Sigmoid colon (tissue), 3 donors: ENCODE results near the gene NTNG1.

ENCODE experiments used
- CTCF ChIP-seq, 4 experiments: fragments of 450-650 bp in 3 of 4; fragments of 200-600 bp in 1 of 4; IDR thresholded peaks; one replicate each; pipeline ENCODE4 v1.5.1; 2016 to 2019; ENCODE audit warnings: antibody characterized with exemption in 4 of 4, mild to moderate bottlenecking in 3 of 4, moderate library complexity in 2 of 4
- POLR2A ChIP-seq, 2 donors: fragments of 450-650 bp; IDR thresholded peaks; one replicate each; pipeline ENCODE4 v1.6.1; 2016; ENCODE audit warnings: antibody characterized with exemption in 2 of 2, mild to moderate bottlenecking in 2 of 2, moderate library complexity in 2 of 2

- TF ChIP-seq CTCF (IDR thresholded peaks at IDR 0.05) (no peak), POLR2A (IDR thresholded peaks at IDR 0.05) (no peak)
Observed at GRCh38 chr1:107459204-107459904, 318.5 kb downstream of the NTNG1 start.
